Mononuclear cell (primary cell): Measurements from ENCODE around the gene GAB2. TPM values are rescaled to one million over a fixed set of nuclear protein-coding genes. Genes with fewer than 3 reads are reported as not detected.
"Not testable (repeated sequence)": the region's sequence is repeated elsewhere in the genome, so short reads cannot be mapped to it uniquely, and the experiment has no call there.

ENCODE experiments used
- H3K27me3 ChIP-seq: 2 replicates; pipeline ENCODE4 v1.6.0; 2011; ENCODE audit warnings: low read length, control low read depth; ENCODE audit not compliant: insufficient read depth
- H3K4me1 ChIP-seq: 2 replicates; pipeline ENCODE4 v1.5.1; 2011; ENCODE audit warnings: mild to moderate bottlenecking, low read length, control low read depth; ENCODE audit not compliant: insufficient read depth
- H3K4me3 ChIP-seq: 2 replicates; pipeline ENCODE4 v1.5.1; 2011; ENCODE audit warnings: mild to moderate bottlenecking, low read length, moderate library complexity
- H3K9me3 ChIP-seq: 2 replicates; pipeline ENCODE4 v1.5.1; 2011; ENCODE audit warnings: low read depth, mild to moderate bottlenecking, control low read depth, low read length
- total RNA-seq: library from RNA; depleted of rRNA; stranded (reverse); fragments of >200 nt; gene quantifications from one replicate; pipeline ENCODE4 v1.2.3, GENCODE V29; 2012

The GAB2 gene, protein sequence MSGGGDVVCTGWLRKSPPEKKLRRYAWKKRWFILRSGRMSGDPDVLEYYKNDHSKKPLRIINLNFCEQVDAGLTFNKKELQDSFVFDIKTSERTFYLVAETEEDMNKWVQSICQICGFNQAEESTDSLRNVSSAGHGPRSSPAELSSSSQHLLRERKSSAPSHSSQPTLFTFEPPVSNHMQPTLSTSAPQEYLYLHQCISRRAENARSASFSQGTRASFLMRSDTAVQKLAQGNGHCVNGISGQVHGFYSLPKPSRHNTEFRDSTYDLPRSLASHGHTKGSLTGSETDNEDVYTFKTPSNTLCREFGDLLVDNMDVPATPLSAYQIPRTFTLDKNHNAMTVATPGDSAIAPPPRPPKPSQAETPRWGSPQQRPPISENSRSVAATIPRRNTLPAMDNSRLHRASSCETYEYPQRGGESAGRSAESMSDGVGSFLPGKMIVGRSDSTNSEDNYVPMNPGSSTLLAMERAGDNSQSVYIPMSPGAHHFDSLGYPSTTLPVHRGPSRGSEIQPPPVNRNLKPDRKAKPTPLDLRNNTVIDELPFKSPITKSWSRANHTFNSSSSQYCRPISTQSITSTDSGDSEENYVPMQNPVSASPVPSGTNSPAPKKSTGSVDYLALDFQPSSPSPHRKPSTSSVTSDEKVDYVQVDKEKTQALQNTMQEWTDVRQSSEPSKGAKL
- total RNA-seq = 61.9 TPM

DNA sequence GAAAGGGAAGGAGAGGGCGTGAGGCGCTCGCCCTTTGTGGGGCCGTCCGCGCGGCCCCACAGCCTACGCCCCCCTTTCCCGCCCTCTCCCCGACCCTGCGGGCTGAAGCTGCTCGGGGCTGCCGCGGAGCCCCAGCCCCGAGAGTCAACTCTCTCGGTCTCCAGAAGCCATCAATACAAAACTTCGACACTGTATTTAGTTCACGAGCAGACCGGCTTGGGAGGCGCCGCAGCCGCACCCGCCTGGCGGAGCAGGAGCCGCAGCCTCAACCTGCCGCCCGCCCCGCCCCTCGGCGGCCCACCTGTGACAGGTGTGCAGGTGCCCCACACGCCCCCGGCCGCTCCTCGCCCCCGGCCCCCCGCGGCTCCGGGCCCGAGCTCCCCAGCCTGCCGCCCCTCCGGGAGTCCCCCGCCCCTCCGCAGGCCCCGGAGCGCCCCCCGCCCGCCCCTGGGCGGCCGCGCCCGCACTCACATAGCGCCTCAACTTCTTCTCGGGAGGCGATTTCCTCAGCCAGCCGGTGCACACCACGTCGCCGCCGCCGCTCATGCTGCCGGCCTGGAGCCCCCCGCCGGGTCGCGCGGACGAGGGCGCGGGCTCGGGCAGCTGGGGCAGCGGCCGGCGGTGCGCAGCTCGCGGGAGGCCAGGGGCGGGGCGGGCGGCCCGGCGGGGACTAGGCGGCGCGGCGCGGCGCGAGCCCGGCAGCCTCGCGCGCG, at the start of gene GAB2:
GAB2 (minus strand) TSS at position 646 of the 713 bp plus-strand sequence; CDS start at position 546, 100 bp downstream.
- no peaks in the 10 kb centered on the region for H3K27me3 ChIP-seq
- peaks cover 74% of the 10 kb centered on the region for H3K4me1 ChIP-seq
- peak within 1 kb of the TSS; percentile 72 for H3K4me3 ChIP-seq
- no peaks in the 10 kb centered on the region for H3K9me3 ChIP-seq

DNA sequence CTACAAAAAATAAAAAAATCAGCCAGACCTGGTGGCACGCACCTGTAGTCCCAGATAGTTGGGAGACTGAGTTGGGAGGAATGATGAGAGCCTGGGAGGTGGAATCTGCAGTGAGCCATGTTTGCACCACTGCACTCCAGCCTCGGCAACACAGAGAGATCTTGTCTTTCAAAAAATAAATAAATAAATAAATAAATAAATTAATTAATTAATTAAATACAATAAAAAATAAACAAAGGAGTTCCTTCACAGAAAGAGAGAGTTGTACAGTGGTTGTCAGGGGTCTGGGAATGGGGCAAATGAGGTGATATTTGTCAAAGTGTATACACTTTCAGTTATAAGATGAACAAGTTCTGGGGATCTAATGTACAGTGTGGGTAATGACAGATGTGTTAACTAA, 49.8 kb upstream of the GAB2 start:
- H3K4me1 ChIP-seq = peaks cover 6% of the 10 kb centered on the region
- H3K9me3 ChIP-seq = no peaks in the 10 kb centered on the region
- H3K27me3 ChIP-seq = no peaks in the 10 kb centered on the region
- H3K4me3 ChIP-seq = no peak overlapping the region

DNA sequence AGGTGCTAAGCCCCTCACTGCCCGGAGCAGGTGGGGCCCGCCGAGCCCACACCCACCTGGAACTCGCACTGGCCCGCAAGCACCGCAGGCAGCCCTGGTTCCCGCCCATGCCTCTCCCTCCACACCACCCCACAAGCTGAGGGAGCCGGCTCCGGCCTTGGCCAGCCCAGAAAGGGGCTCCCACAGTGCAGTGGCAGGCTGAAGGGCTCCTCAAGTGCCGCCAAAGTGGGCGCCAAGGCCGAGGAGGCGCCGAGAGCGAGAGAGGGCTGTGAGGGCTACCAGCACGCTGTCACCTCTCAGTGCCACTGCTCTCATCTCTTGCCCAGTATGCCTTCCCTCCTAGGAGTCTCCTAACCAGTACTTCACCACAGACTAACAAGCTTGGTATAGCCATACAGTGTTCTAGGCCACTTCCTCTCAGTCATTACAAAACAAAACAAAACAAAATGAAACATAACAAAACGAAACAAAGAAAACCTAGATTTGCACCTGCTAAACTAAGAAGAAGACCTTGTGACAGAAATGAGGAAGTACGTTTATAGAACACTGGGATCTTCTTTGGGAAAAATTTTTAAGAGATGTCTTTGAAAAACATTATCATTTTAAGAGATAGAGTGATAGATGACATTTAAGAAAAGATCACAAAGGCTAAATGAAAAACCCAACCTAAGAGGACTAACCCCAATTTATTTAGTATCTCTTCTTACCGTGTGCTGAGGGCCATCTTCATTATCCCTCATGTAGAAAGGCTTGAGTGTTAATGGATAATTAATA, 47.7 kb upstream of the GAB2 start:
- Histone ChIP-seq H3K4me1 (peaks cover 6% of the 10 kb centered on the region), H3K27me3 (no peaks in the 10 kb centered on the region), H3K4me3 (no peak overlapping the region), H3K9me3 (no peaks in the 10 kb centered on the region)

DNA sequence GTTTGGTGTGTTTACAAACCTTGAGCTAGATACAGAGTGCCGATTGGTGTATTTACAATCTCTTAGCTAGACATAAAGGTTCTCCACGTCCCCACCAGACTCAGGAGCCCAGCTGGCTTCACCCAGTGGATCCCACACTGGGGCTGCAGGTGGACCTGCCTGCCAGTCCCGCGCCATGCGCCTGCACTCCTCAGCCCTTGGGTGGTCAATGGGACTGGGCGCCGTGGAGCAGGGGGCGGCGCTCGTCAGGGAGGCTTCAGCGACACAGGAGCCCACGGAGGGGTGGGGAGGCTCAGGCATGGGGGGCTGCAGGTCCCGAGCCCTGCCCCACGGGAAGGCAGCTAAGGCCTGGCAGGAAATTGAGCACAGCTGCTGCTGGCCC, 47.2 kb upstream of the GAB2 start:
- H3K9me3 ChIP-seq, H3K4me3 ChIP-seq, H3K4me1 ChIP-seq, H3K27me3 ChIP-seq: not testable (repeated sequence)

DNA sequence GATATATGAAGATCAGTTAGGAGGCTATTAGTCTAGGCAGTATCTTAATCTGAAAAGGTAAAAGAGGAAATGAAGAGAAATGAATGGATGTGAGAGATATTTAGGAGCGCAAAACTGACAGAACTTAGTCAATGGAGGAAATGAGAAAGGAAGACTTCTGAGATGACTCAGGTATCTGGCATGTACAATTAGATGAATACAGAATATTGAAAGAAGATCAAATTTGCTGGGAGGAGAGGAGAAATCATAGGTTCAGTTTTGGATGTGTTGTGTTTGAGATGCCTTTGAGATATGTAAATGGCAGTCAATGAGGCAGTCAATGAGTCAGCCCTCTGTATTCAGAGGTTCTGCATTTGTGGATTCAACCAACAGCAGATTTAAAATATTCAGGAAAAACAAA, 42.9 kb upstream of the GAB2 start:
- Histone ChIP-seq H3K9me3 (no peaks in the 10 kb centered on the region), H3K4me3 (no peak overlapping the region), H3K27me3 (no peaks in the 10 kb centered on the region), H3K4me1 (peaks cover 6% of the 10 kb centered on the region)

DNA sequence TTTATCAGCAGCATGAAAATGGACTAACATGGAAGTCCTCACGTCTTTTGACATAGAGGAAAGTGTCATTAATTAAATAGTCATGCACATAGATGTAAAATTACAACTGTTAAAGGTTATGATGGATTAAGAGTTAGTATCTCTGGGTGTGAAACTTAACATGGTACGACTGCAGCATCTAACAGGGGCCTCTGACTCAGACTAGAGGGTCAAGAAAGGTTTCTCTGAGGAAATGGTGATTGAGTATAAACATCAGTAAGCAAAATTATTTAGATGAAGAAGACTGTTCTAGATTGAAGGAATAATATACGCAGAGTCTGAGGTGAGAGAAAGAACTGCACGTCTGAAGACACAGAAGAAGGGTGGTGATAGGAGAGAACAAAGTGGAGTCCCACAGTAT, 42.1 kb upstream of the GAB2 start:
- H3K4me1 ChIP-seq = no peaks in the 10 kb centered on the region
- H3K27me3 ChIP-seq = no peaks in the 10 kb centered on the region
- H3K9me3 ChIP-seq = no peaks in the 10 kb centered on the region
- no peak overlapping the region for H3K4me3 ChIP-seq

DNA sequence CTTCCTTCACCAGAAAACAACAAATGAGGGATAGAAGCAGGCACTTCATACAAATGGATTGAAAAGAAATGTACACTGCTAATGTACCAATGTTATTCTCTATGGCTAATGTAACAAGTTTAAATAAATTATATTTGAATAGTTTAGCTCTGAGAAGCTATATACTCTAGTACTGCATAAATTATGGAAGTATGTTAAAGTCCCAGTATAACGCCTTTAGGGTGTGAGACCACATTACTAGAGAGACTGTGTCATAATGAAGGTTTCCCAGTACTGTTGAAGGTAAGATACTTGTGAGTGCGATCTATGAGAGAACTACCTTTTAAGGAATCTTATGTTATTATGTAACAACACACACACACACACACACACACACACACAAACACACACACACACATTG, 39.8 kb upstream of the GAB2 start:
- no peak overlapping the region for H3K4me3 ChIP-seq
- H3K9me3 ChIP-seq = no peaks in the 10 kb centered on the region
- H3K4me1 ChIP-seq = peaks cover 5% of the 10 kb centered on the region
- no peaks in the 10 kb centered on the region for H3K27me3 ChIP-seq

DNA sequence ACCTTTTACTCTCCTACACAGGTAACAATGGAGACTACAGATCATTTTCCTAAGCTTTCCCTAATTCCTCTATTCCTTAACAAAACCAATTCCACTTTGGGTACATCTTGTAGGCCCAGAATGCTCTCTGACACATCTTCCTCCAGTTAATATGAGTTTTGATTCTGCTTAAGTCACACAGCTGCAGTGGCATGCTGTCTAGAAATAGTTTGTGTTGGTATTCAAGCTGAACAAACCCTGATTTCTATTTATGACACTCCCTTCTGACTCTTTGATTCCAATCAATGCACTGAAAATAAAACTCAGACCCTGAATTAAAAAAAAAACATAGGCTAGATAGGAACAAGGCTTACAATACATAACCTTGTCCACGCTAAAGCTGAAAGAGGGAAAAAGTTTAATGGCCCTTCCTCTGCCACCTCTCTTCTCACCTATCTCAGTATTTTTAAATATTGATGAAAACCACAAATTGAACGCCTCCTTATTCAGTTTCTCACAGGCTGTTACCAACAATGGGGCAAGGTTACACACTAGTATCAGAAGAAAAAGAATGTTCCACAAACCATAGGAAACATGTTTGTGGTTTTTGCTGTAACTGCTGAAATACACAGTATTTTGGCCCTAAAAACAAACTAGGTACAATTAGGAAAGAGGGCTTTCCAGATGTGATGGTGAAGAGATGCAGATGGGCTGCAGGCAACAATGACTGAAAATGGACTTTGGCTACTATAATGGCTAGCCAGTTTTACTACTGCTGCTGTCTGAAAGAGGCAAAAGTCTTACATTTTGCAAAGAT, 35.7 kb upstream of the GAB2 start:
- H3K4me1 ChIP-seq = peaks cover 5% of the 10 kb centered on the region
- H3K4me3 ChIP-seq = no peak overlapping the region
- H3K9me3 ChIP-seq = no peaks in the 10 kb centered on the region
- no peaks in the 10 kb centered on the region for H3K27me3 ChIP-seq

DNA sequence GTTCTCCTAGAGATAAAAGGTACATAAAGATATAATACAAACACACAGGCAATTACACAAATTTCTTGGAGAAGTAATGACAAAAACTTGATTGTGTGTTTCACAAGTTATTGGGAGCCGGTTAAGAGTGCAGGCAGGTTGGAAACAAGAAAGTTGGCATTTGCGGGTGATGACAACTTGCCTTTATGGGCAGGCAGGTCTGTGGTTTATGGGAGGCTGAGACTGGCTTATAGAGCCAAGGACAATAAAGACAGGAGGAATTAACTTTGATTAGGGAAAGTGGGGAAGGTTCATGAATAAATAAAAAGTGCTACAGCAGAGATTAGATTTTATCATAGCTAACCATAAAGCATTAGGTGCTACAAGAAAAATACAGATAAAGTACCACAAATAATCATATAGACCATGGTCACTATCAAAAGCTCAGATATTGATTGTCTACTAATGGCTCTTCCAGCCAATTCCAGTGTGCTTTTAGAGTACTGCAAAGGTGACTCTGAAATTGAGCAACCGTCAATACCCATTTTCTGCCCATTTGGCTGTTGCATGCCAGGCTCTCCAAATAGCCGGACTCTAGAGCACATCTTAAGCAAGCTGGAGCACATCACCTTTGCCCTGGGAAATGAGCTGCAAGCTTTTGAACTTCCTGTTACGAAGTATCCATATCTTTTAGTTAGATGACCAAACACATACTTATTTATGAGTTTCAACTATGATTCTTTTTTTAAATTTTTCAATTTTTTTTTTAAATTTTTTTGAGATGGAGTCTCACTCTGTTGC, 33.9 kb upstream of the GAB2 start:
- Histone ChIP-seq H3K9me3 (no peaks in the 10 kb centered on the region), H3K27me3 (no peaks in the 10 kb centered on the region), H3K4me1 (peaks cover 5% of the 10 kb centered on the region), H3K4me3 (no peak overlapping the region)

DNA sequence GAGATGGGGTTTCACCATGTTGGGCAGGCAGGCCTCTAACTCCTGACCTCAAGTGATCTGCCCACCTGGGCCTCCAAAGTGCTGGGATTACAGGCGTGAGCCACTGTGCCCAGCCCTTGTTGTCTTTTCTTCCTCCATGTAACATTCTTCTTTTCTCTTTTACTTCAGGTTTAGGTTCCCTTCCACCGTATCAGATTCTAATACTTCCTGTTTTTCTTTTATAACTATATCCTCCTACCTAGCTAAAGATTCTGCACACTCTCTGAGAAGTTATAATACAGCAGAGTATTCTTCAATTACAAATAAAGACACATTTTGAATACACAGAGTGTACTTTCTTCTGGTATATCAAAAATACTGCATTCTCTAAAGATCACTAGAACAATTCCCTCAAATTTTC, 33.2 kb upstream of the GAB2 start:
- Histone ChIP-seq H3K4me1 (peaks cover 5% of the 10 kb centered on the region), H3K4me3 (no peak overlapping the region), H3K9me3 (no peaks in the 10 kb centered on the region), H3K27me3 (no peaks in the 10 kb centered on the region)

DNA sequence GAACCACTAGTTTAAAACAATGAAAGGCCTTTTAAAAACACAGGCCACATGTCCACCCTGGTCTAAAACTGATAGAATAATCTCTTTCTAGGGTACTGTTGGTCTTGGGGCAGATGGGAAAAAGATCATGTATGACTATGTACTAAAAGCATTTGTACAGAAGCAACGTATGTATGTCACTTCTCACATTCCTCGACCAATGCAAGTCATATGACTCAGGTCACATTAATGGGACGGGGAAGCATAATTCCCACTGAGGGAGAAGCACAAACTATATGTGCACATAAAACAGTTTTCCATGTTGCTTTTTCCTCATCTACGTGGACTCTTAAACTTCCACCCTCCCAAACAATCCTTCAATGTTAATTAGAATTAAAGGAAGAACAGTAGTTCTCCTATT, 32.2 kb upstream of the GAB2 start:
- Histone ChIP-seq H3K9me3 (no peaks in the 10 kb centered on the region), H3K27me3 (no peaks in the 10 kb centered on the region), H3K4me1 (peaks cover 5% of the 10 kb centered on the region), H3K4me3 (no peak overlapping the region)

DNA sequence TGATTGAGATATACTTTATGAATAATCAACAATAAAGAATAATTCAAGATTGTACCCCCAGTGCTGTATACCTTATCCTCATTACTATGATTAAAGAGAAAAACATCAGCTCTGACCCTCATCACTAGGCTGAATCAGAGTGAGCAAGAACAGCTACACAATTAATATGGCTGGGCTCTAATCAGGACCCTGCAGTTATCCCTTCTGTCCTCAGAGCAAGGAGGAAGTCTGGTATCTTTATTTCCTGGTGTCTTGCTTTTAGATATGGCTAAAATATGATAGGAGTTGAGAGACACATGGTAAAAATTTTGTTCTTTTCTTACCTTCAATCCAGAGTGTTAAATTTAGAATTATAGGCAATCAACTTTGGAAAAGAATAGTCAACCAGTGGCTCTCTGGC, 28.6 kb upstream of the GAB2 start:
- no peaks in the 10 kb centered on the region for H3K27me3 ChIP-seq
- no peaks in the 10 kb centered on the region for H3K4me1 ChIP-seq
- H3K9me3 ChIP-seq = no peaks in the 10 kb centered on the region
- no peak overlapping the region for H3K4me3 ChIP-seq

DNA sequence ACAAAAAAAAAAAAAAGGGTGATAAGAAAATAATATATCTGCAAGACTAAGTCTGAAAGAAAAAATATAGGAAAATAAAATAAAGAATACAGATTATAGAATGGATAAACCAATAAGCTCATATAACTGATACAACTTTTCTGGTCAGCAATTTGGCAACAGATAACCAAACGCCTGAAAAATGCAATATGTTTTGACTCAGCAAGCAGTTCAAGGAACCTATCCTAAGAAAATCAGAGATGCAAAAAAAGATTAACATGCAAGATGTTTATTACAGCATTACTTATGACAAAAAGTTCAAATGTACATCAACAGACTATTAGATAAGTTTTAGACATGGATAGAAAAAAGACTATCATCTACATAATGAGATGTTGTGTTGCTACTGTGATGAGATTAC, 27.1 kb upstream of the GAB2 start:
- Histone ChIP-seq H3K9me3 (no peaks in the 10 kb centered on the region), H3K27me3 (no peaks in the 10 kb centered on the region), H3K4me1 (no peaks in the 10 kb centered on the region), H3K4me3 (no peak overlapping the region)

DNA sequence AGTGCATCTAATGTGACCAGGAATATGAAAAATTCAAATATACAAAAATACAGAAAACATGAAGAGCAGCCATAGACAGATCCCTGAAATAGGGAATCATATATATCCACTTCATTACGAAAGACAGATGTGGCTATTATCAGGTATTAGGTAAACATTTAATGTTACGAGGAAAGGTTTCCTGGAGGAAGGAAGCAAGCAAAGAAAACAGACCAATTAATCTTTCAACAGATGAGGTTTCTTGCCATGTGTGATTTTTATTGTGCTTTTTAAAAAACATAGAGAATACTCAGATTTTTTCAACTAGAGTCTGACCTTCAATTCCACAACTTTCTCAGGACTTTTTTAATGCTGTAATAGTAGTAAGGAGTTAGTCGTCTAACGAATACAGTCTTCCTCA, 24.3 kb upstream of the GAB2 start:
- peaks cover 11% of the 10 kb centered on the region for H3K4me1 ChIP-seq
- no peaks in the 10 kb centered on the region for H3K9me3 ChIP-seq
- H3K27me3 ChIP-seq = no peaks in the 10 kb centered on the region
- no peak overlapping the region for H3K4me3 ChIP-seq
